ENCODE measurements around the gene SDHA. TPM values are rescaled to one million over a fixed set of nuclear protein-coding genes. Genes with fewer than 3 reads are reported as not detected.

The SDHA gene
- total RNA-seq, 1 experiment from 2014 or later: 163 TPM

- Histone ChIP-seq H3K27me3 (ENCODE audit: low read length) (no peaks in the 10 kb centered on the region), H3F3A (ENCODE audit: low read length, unreplicated experiment) (no peaks in the 10 kb centered on the region), H3K9ac (ENCODE audit: low read length) (no peak overlapping the region), H3K79me2 (ENCODE audit: low read length) (no peaks in the 10 kb centered on the region), H3K4me2 (ENCODE audit: low read length) (no peak overlapping the region), H3K36me3 (ENCODE audit: low read depth, low read length) (no peaks in the 10 kb centered on the region), H2AFZ (ENCODE audit: low read length) (no peak overlapping the region), H3K9me2 (replicated peaks; ENCODE audit: low read length) (no peaks in the 10 kb centered on the region), H3K4me3 (ENCODE audit: low read length) (no peak overlapping the region), H3K27ac (ENCODE audit: low read length) (no peak overlapping the region), H4K20me1 (ENCODE audit: low read length) (no peaks in the 10 kb centered on the region), H3K4me1 (ENCODE audit: insufficient read depth, low read length) (peaks cover 11% of the 10 kb centered on the region), H3K9me3 (ENCODE audit: low read length) (no peaks in the 10 kb centered on the region)
- no peak for ATAC-seq
- no TSS peak for BruUV-seq (replicated peaks)
- no peak for DNase-seq
- ChIA-PET POLR2A (ENCODE audit: unreplicated experiment) (no interaction called here), CTCF (no interaction called here)
- intact Hi-C loops (cut with micrococcal nuclease): no loop called here
- no peak for TF ChIP-seq EZH2phosphoT487 (IDR thresholded peaks at IDR 0.05; ENCODE audit: borderline replicate concordance, low read length)
- no peak for TF ChIP-seq EZH2 (IDR thresholded peaks at IDR 0.05; ENCODE audit: low read length, unreplicated experiment)
- TF ChIP-seq CTCF (conservative IDR thresholded peaks at IDR 0.05; ENCODE audit: low read depth, low read length): no peak
Measured at GRCh38 chr5:189486-189885, 28.6 kb upstream of the SDHA start.

DNA sequence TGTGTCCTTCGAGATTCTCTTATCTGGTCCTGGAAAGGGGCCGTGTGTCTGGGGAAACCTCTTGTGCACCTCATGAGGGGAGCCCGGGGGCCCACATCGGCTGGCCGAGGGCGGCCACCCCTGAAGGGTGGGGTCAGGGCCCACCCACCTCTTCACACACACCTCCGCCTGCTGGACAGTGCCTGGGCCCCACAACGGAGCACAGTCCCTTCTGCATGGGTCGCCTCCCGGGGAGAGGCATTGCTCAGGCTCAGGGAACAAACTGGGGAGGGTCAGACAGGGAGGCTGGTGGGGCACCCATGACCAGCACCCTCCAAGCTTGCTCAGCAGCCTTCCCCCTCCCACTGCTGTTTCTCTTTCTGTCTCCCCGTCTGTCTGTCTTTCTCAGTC lies 28.1 kb upstream of the SDHA start:
- TF ChIP-seq EZH2 (IDR thresholded peaks at IDR 0.05; ENCODE audit: low read length, unreplicated experiment) (no peak), CTCF (conservative IDR thresholded peaks at IDR 0.05; ENCODE audit: low read depth, low read length) (no peak), EZH2phosphoT487 (IDR thresholded peaks at IDR 0.05; ENCODE audit: borderline replicate concordance, low read length) (no peak)
- no peak for DNase-seq
- no peaks in the 10 kb centered on the region for H3K79me2 ChIP-seq (ENCODE audit: low read length)
- no peak overlapping the region for H3K9ac ChIP-seq (ENCODE audit: low read length)
- no TSS peak for BruUV-seq (replicated peaks)
- no peaks in the 10 kb centered on the region for H3K9me2 ChIP-seq (replicated peaks; ENCODE audit: low read length)
- intact Hi-C loops (cut with micrococcal nuclease): no loop called here
- ChIA-PET CTCF (no interaction called here), POLR2A (ENCODE audit: unreplicated experiment) (no interaction called here)
- H4K20me1 ChIP-seq (ENCODE audit: low read length): no peaks in the 10 kb centered on the region
- no peak overlapping the region for H3K4me3 ChIP-seq (ENCODE audit: low read length)
- H3K9me3 ChIP-seq (ENCODE audit: low read length): no peaks in the 10 kb centered on the region
- H3F3A ChIP-seq (ENCODE audit: low read length, unreplicated experiment): no peaks in the 10 kb centered on the region
- H3K27ac ChIP-seq (ENCODE audit: low read length): no peak overlapping the region
- no peak overlapping the region for H2AFZ ChIP-seq (ENCODE audit: low read length)
- H3K4me2 ChIP-seq (ENCODE audit: low read length): no peak overlapping the region
- no peak for ATAC-seq
- H3K4me1 ChIP-seq (ENCODE audit: insufficient read depth, low read length): peaks cover 11% of the 10 kb centered on the region
- no peaks in the 10 kb centered on the region for H3K27me3 ChIP-seq (ENCODE audit: low read length)
- no peaks in the 10 kb centered on the region for H3K36me3 ChIP-seq (ENCODE audit: low read depth, low read length)

GRCh38 chr5:190366-191035 lies 27.6 kb upstream of the SDHA start:
- no peak for ATAC-seq
- BruUV-seq (replicated peaks): no TSS peak
- H3K9ac ChIP-seq (ENCODE audit: low read length): no peak overlapping the region

More at GRCh38 chr5:190366-191035, 27.6 kb upstream of the SDHA start:
- H3K4me2 ChIP-seq (ENCODE audit: low read length): no peak overlapping the region
- TF ChIP-seq EZH2phosphoT487 (IDR thresholded peaks at IDR 0.05; ENCODE audit: borderline replicate concordance, low read length) (no peak), CTCF (conservative IDR thresholded peaks at IDR 0.05; ENCODE audit: low read depth, low read length) (no peak), EZH2 (IDR thresholded peaks at IDR 0.05; ENCODE audit: low read length, unreplicated experiment) (no peak)
- no peaks in the 10 kb centered on the region for H3K9me2 ChIP-seq (replicated peaks; ENCODE audit: low read length)
- no peak overlapping the region for H3K4me3 ChIP-seq (ENCODE audit: low read length)
- no peak for DNase-seq
- H2AFZ ChIP-seq (ENCODE audit: low read length): no peak overlapping the region
- ChIA-PET POLR2A (ENCODE audit: unreplicated experiment) (no interaction called here), CTCF (no interaction called here)
- no peaks in the 10 kb centered on the region for H3K79me2 ChIP-seq (ENCODE audit: low read length)
- H3F3A ChIP-seq (ENCODE audit: low read length, unreplicated experiment): no peaks in the 10 kb centered on the region
- no peaks in the 10 kb centered on the region for H3K27me3 ChIP-seq (ENCODE audit: low read length)
- H3K9me3 ChIP-seq (ENCODE audit: low read length): no peaks in the 10 kb centered on the region
- H3K27ac ChIP-seq (ENCODE audit: low read length): no peak overlapping the region
- no peaks in the 10 kb centered on the region for H4K20me1 ChIP-seq (ENCODE audit: low read length)
- intact Hi-C loops (cut with micrococcal nuclease): no loop called here
- no peaks in the 10 kb centered on the region for H3K36me3 ChIP-seq (ENCODE audit: low read depth, low read length)
- peaks cover 11% of the 10 kb centered on the region for H3K4me1 ChIP-seq (ENCODE audit: insufficient read depth, low read length)
